ENCODE results near the gene SRC. TPM values are rescaled to one million over a fixed set of nuclear protein-coding genes. Genes with fewer than 3 reads are reported as not detected.

Gene SRC
- total RNA-seq, 1 experiment from 2014 or later: 31.4 TPM

DNA sequence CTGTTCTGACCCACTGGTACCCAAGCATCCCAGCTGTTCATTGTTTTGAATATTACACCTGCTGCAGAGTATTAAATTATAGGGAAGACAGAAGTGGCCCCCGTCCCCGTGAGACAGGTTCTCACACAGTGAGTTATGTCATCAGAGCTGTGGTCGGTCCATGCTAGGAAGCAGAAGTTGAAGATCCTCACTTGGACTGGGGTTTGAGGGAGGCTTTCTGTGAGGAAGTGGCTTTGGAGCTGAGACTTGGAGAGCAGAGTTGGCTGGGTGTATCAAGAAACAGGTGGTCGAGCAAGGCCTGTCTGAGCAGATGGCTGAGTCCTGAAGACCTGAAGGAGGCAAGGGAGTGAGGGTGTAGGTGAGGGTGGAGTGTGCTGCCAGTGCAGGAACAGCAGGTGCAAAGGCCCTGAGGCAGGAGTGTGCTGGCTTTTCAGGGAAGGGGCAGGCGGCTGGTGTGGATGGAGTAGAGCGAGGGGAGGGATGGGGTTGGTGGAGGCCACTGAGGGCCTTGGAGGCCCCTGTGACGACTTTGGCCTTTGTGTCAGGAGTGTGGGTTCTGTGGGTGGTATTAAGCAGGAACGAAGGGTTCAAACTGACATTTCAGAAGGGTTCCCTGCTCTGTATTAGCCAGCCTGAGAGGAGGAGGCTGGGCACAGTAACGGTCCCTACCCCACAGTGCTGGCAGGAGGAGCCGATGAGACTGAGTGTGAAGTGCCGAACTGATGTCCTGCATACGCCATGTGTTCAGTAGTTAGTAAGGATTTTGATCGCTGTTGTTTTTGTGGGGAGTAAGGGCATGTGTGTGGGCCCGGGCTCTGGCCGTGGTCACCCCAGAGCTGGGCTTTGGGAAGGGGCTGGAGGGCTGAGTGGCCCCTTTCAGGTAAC is 11.8 kb downstream of the SRC start:
- Histone ChIP-seq H3K27me3 (ENCODE audit: control insufficient read depth, insufficient read depth, low read length) (no peaks in the 10 kb centered on the region), H3K4me3 (ENCODE audit: insufficient read depth, low read depth, low read length) (no peak overlapping the region), H3K36me3 (replicated peaks; ENCODE audit: control insufficient read depth, insufficient read depth, low read length) (peaks cover 3% of the 10 kb centered on the region)
- DNase-seq: peak; percentile 25

- peak; percentile 50 for DNase-seq
- H3K4me3 ChIP-seq (ENCODE audit: insufficient read depth, low read depth, low read length): no peak overlapping the region
- H3K36me3 ChIP-seq (replicated peaks; ENCODE audit: control insufficient read depth, insufficient read depth, low read length): peaks cover 2% of the 10 kb centered on the region
- no peaks in the 10 kb centered on the region for H3K27me3 ChIP-seq (ENCODE audit: control insufficient read depth, insufficient read depth, low read length)
These were observed 12.6 kb downstream of the SRC start for GRCh38 chr20:37358366-37359150.

- Histone ChIP-seq H3K36me3 (replicated peaks; ENCODE audit: control insufficient read depth, insufficient read depth, low read length) (no peaks in the 10 kb centered on the region), H3K4me3 (ENCODE audit: insufficient read depth, low read depth, low read length) (no peak overlapping the region), H3K27me3 (ENCODE audit: control insufficient read depth, insufficient read depth, low read length) (no peaks in the 10 kb centered on the region)
- DNase-seq: peak; percentile 43
These were observed 13.4 kb downstream of the SRC start for GRCh38 chr20:37359331-37359730.

DNA sequence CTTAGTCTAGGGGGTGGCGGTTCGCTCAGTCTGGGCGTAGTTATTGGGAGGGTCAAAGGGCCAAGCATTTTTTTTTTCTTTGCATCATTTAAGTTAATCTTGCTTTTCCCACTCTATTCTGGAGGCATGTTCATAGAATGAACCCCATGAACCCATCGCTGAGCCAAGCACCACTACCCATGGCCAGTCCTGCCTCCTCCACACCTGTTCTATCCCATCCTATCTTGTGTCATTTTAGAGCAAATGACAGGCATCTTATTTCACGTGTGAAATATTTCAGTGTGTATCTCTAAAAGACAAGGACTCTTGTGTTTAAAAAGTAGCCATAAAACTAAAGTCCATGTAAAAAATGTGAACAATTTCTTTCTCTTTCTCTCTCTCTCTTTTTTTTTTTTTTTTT is 13.9 kb downstream of the SRC start:
- no peaks in the 10 kb centered on the region for H3K27me3 ChIP-seq (ENCODE audit: control insufficient read depth, insufficient read depth, low read length)
- peak; percentile 23 for DNase-seq
- H3K4me3 ChIP-seq (ENCODE audit: insufficient read depth, low read depth, low read length): no peak overlapping the region

DNA sequence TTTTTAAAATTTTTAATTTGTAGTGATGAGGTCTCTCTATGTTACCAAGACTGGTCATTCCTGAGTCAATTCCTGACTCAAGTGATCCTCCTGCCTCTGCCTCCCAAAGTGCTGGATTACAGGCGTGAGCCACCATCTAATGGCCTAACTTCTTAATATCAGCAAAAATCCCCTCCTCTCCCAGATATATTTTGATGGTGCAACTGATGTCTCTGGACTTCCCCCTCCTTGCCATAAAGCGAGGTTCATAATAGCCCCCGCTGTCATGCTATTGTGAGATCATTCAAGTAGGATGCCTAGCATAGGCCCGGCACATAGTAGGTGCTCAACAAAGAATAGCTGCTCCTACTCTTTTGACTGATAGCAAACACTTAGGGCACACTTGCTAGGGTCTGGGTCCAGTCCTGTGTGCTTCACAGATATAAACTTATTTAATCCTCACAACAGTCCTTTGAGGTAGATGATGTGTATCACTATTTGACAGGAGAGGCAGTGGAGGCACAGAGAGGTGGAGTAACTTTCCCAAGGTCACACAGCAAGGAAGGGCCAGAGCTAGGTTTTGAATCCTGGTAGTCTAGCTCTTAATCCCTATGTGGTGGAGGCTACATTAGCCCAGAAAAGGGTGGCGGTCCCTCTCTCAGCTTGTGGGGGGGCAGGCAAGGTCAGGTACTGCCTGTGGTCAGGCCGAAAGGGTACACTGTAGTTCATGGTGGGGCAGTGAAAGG is 14.6 kb downstream of the SRC start:
- Histone ChIP-seq H3K27me3 (ENCODE audit: control insufficient read depth, insufficient read depth, low read length) (no peaks in the 10 kb centered on the region), H3K36me3 (replicated peaks; ENCODE audit: control insufficient read depth, insufficient read depth, low read length) (peaks cover under 1% of the 10 kb centered on the region), H3K4me3 (ENCODE audit: insufficient read depth, low read depth, low read length) (no peak overlapping the region)
- DNase-seq: no peak

More for the DNA sequence above, 13.9 kb downstream of the SRC start:
- no peaks in the 10 kb centered on the region for H3K36me3 ChIP-seq (replicated peaks; ENCODE audit: control insufficient read depth, insufficient read depth, low read length)

GRCh38 chr20:37361336-37361735 is 15.4 kb downstream of the SRC start:
- DNase-seq: peak; percentile 43
- Histone ChIP-seq H3K36me3 (replicated peaks; ENCODE audit: control insufficient read depth, insufficient read depth, low read length) (peaks cover 5% of the 10 kb centered on the region), H3K27me3 (ENCODE audit: control insufficient read depth, insufficient read depth, low read length) (no peaks in the 10 kb centered on the region), H3K4me3 (ENCODE audit: insufficient read depth, low read depth, low read length) (no peak overlapping the region)

GRCh38 chr20:37362231-37362792 is 16.4 kb downstream of the SRC start:
- Histone ChIP-seq H3K4me3 (ENCODE audit: insufficient read depth, low read depth, low read length) (no peak overlapping the region), H3K27me3 (ENCODE audit: control insufficient read depth, insufficient read depth, low read length) (no peaks in the 10 kb centered on the region), H3K36me3 (replicated peaks; ENCODE audit: control insufficient read depth, insufficient read depth, low read length) (peaks cover 5% of the 10 kb centered on the region)
- peak; percentile 32 for DNase-seq

DNA sequence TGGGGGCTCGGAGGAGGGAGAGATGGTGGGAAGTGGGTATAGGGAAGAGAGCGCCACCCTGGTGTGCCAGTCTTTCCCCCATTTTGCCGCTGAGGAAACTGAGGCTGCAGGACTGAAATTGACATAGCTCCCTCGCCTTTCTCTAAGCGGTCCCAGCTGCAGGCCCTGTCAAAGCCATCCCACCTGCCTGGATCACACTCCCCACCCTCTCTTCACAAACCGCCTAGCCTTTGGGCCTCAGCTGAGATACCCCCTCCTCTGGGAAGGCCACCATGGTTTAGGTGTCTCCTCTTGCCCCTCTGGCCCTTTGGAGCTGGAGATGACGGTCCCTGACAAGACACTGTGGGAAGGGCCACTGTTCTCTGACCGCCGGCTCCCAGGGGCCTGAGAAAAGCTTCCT is 16.9 kb downstream of the SRC start:
- peak; percentile 42 for DNase-seq
- Histone ChIP-seq H3K27me3 (ENCODE audit: control insufficient read depth, insufficient read depth, low read length) (no peaks in the 10 kb centered on the region), H3K36me3 (replicated peaks; ENCODE audit: control insufficient read depth, insufficient read depth, low read length) (peaks cover 5% of the 10 kb centered on the region), H3K4me3 (ENCODE audit: insufficient read depth, low read depth, low read length) (no peak overlapping the region)

DNA sequence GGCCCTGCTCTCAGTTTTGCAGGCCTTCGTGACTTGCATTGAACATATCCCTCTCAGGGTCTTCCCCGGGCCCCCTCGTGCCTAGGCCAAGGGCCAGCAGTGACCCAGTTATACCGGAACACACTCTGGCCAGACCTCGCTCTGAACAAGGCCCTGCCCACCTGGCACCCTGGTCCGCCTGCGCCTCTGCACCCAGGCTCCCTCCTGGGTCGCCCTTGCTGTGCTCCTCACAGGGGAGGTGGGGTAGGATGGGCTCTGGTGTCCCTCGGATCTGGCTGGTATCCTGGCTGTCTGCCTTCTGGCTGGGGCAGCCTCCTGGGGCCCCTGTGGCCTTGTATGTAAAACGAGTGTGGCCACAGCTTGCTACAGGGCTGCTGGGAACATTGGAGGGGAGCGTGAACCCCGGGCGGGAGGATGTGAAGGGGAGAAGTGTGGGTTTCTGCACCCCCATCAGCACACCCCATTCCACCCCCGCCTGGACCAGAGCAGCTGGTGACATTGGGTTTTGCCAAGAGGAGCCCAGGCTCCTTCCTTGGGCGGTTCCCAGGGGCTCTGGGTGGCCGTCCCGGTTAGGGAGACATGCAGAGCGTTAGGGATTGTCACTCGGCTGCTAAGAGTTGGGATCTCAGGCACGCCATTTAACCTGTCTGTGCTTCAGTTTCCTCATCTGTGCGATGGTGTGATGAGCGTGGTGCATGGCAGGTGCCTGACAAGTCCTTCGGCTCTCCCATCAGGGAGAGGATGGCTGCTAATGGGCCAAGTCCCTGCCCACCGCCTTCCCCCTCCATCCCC is 17.5 kb downstream of the SRC start:
- no peak overlapping the region for H3K4me3 ChIP-seq (ENCODE audit: insufficient read depth, low read depth, low read length)
- DNase-seq: peak; percentile 48
- H3K27me3 ChIP-seq (ENCODE audit: control insufficient read depth, insufficient read depth, low read length): no peaks in the 10 kb centered on the region
- peaks cover 5% of the 10 kb centered on the region for H3K36me3 ChIP-seq (replicated peaks; ENCODE audit: control insufficient read depth, insufficient read depth, low read length)

GRCh38 chr20:37364013-37364926 is 18.3 kb downstream of the SRC start:
- peaks cover 5% of the 10 kb centered on the region for H3K36me3 ChIP-seq (replicated peaks; ENCODE audit: control insufficient read depth, insufficient read depth, low read length)
- H3K4me3 ChIP-seq (ENCODE audit: insufficient read depth, low read depth, low read length): no peak overlapping the region
- DNase-seq: peak; percentile 21
- H3K27me3 ChIP-seq (ENCODE audit: control insufficient read depth, insufficient read depth, low read length): no peaks in the 10 kb centered on the region

DNA sequence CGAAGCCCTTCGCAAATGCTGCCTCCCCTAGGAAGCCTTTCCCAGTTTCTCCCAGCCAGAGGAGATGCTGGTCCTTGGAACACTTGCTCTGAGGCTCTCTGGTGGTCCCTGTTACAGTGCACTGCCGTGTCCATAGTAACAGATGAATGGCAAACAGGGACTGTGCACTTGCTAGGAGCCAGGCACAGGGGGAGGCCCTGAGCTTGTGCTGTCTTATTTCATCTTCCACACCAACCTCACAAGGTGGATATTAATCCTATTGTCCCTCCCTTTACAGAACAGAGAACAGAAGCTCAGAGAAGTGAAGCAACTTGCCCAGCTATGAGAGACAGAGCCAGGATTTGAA is 19.0 kb downstream of the SRC start:
- no peak overlapping the region for H3K4me3 ChIP-seq (ENCODE audit: insufficient read depth, low read depth, low read length)
- peaks cover 5% of the 10 kb centered on the region for H3K36me3 ChIP-seq (replicated peaks; ENCODE audit: control insufficient read depth, insufficient read depth, low read length)
- DNase-seq: peak; percentile 50
- no peaks in the 10 kb centered on the region for H3K27me3 ChIP-seq (ENCODE audit: control insufficient read depth, insufficient read depth, low read length)

DNA sequence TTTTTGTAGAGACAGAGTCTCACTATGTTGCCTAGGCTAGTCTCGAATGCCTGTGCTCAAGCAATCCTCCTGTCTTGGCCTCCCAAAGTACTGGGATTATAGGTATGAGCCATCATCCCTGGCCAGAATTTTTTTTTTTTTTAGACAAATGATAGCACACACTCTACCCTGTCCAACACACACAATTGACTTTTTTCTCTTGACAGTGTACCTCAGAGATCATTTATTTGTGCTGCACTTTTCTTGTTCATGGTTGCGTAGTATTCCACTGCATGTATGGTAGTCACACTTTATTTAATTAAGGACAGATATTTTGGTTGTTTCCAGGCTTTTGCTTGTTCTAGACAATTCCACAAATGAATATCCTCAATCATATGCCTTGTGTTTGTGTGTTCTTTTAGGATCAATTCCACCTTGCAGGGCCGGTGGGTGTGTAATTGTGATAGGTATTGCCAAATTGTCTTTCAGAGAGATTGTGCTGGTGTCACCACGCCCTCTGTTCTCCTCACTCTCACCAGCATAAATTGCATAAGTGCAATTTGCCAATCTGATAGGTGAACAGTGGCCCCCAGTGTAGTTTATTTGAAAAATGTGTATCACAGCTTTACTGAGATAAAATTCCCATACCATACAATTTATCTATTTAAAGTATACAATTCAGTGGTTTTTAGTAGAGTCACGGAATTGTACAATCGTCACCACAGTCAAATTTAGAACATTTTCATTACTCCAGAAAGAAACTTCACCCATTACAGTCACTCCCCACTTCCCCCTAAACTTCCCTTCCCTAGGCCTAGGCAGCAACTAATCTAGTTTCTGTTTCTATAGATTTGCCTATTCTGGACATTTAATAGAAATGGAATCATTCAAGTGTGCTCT is 20.1 kb downstream of the SRC start:
- no peak for DNase-seq
- H3K4me3 ChIP-seq (ENCODE audit: insufficient read depth, low read depth, low read length): no peak overlapping the region
- no peaks in the 10 kb centered on the region for H3K27me3 ChIP-seq (ENCODE audit: control insufficient read depth, insufficient read depth, low read length)
- H3K36me3 ChIP-seq (replicated peaks; ENCODE audit: control insufficient read depth, insufficient read depth, low read length): peaks cover 5% of the 10 kb centered on the region
